NT2/D1 (cell line): ENCODE measurements around the gene HFM1.

Experiments used
- SUZ12 ChIP-seq: IDR thresholded peaks from 2 replicates; pipeline ENCODE4 v1.6.1; 2011; ENCODE audit not compliant: insufficient read length, insufficient read depth; ENCODE audit errors: extremely low read depth
- ZNF274 ChIP-seq: IDR thresholded peaks from 2 replicates; pipeline ENCODE4 v1.6.1; 2011; ENCODE audit warnings: mild to moderate bottlenecking, low read depth, low read length

GRCh38 chr1:91273875-91274274, 130.8 kb downstream of the HFM1 start:
- no peak for TF ChIP-seq SUZ12
- no peak for TF ChIP-seq ZNF274
